OCI-LY1 (cell line): ENCODE measurements around the gene ADGRD2.

Source experiments
- CTCF ChIP-seq: fragments of 200-600 bp; sonication (generic), shearing (Covaris generic); IDR thresholded peaks from 2 replicates; pipeline ENCODE4 v1.5.1; 2017; ENCODE audit warnings: mild to moderate bottlenecking, antibody characterized with exemption, low read length, moderate library complexity, mixed read lengths
- EZH2 ChIP-seq: fragments of 200-600 bp; sonication (generic), shearing (Covaris generic); IDR thresholded peaks from 2 replicates; pipeline ENCODE4 v1.8.0; 2017; ENCODE audit warnings: borderline replicate concordance, mixed run types, mild to moderate bottlenecking, antibody characterized with exemption, low read length, moderate library complexity, mixed read lengths

- TF ChIP-seq CTCF (no peak), EZH2 (no peak)
These were observed 47.2 kb downstream of the ADGRD2 start for GRCh38 chr9:124497441-124497840.
